GM06990 (cell line): ENCODE results near the gene COL27A1.

Source experiments
- DNase-seq: peaks from one replicate; pipeline ENCODE4 v3.0.0-alpha.2; 2011; ENCODE audit not compliant: insufficient read length; ENCODE audit errors: extremely low read depth
- H3K27me3 ChIP-seq: replicated peaks from 2 replicates; pipeline ENCODE4 v1.6.0; 2011; ENCODE audit warnings: low read length; ENCODE audit not compliant: control insufficient read depth, insufficient read depth
- H3K36me3 ChIP-seq: 2 replicates; pipeline ENCODE4 v1.5.1; 2011; ENCODE audit warnings: low read length; ENCODE audit not compliant: control insufficient read depth, insufficient read depth
- H3K4me3 ChIP-seq: replicated peaks from 2 replicates; pipeline ENCODE4 v1.5.1; 2011; ENCODE audit warnings: low read depth, mild to moderate bottlenecking, control low read depth, low read length
- CTCF ChIP-seq: IDR thresholded peaks from 2 replicates; pipeline ENCODE4 v1.5.1; 2011; ENCODE audit warnings: low read length, control low read depth, mild to moderate bottlenecking, inconsistent platforms; ENCODE audit not compliant: insufficient read depth, poor library complexity, severe bottlenecking

The COL27A1 gene

DNA sequence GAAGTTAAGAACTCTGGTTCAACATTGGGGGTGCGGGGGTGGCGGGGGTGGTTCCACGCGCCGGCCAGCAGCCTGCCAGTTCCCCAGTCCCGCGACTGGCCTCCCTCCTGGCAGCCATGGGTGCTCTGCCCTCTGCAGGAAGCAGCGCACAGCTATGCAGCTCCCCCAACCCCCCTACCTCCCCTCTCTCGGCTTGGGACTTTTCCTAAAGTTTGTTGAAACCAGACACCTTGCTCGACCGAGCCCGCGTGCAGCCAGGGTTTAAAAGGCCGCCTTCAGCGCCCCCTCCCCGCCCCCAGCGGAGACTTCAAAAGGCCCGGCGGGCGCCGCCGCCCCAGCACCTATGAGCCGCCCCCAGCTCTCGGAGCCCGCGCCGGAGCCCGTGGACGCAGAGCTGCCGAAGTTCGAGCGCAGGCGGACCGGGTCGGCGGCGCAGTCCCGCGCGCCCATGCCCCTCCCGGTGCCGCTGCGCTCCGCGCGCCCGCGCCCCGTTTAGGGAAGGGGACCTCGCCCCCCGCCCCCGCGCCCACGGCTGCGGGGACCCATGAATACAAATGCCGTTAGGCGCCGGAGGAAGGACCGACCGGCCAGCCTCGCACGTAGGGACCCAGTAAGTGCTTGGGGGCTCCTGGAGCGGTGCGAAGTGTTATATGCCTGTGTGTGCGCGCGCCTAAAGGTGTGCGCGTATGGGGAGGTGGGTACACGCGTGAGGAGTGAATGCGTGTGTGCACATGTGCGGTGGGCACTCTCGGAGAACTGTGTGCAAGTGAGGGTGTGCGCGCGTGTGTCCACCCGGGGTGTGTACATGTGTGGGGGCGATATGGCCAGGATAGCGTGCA is 1.4 kb upstream of the COL27A1 start:
- DNase-seq, result no peak
- no peak overlapping the region for H3K4me3 ChIP-seq
- peak; percentile 9 for TF ChIP-seq CTCF
- peaks cover 2% of the 10 kb centered on the region for H3K27me3 ChIP-seq
- no peaks in the 10 kb centered on the region for H3K36me3 ChIP-seq

DNA sequence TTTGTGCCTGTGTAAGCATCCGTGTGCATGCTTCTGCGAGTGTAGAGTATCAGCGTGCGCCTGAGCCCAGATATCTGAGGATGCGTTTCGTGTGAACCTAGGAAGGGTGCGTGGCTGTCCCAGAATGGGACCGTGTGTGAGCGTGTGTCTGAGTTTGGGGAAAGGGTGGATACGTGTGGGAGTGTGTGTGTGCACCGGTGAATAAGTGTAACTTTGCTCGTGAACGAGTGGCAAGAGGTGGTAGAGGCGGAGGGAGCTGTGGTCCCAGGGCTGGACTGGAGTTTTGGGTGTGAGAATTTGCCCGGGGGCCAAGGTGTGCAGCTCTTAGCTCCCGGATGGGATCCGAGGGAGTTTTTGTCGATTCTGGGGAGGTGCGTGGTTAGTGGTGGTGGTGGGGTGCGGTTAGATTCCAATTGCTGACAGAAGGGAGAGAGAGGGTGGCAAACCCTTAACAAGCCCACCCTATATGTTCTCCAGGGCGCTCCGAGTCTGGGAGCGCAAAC is 686 bp upstream of the COL27A1 start:
- no peak overlapping the region for H3K4me3 ChIP-seq
- peaks cover 2% of the 10 kb centered on the region for H3K27me3 ChIP-seq
- DNase-seq, result no peak
- TF ChIP-seq CTCF, result no peak
- H3K36me3 ChIP-seq, result no peaks in the 10 kb centered on the region

- DNase-seq, result no peak
- Histone ChIP-seq H3K27me3 (peaks cover 2% of the 10 kb centered on the region), H3K4me3 (no peak overlapping the region)
Observed at GRCh38 chr9:114155995-114156656, 789 bp downstream of the COL27A1 start.

DNA sequence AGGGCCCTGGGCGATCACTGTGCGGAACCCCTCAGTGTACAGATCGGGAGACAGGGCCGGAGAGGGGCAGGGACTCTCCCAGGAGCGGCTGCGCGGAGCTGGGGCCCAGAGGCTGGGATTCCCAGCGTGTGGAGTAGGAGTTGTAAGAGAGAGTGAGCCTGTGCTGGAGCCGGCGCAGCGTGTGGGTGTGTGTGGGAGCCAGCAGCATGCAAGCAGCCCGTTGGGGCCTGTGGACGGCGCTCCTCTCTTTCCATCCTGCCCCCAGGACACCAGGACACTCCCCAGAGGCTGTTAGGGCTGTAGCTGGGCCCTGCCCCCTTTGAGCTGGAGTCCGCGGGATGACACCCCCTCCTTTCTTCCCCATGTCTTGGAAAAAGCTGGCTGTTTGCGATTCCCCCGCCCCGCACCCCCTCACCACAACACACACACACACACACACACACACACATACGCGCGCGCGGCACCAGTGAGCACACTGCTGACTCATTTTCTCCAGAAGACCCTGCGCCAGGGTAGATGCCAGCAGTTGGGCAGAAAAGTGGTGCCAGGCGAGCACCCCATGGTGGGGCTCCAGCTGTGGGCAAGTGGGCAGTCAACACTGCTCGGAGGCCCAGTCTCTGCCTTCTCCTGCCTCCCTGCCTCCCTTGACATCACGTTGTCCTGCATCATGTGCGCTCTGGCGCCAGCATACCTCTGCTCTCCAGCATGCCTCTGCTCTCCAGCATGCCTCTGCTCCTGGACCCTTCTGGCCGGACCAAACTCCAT is 1.5 kb downstream of the COL27A1 start:
- DNase-seq, result no peak
- TF ChIP-seq CTCF, result no peak
- H3K4me3 ChIP-seq, result no peak overlapping the region

More at GRCh38 chr9:114155995-114156656, 789 bp downstream of the COL27A1 start:
- no peaks in the 10 kb centered on the region for H3K36me3 ChIP-seq
- no peak for TF ChIP-seq CTCF

DNA sequence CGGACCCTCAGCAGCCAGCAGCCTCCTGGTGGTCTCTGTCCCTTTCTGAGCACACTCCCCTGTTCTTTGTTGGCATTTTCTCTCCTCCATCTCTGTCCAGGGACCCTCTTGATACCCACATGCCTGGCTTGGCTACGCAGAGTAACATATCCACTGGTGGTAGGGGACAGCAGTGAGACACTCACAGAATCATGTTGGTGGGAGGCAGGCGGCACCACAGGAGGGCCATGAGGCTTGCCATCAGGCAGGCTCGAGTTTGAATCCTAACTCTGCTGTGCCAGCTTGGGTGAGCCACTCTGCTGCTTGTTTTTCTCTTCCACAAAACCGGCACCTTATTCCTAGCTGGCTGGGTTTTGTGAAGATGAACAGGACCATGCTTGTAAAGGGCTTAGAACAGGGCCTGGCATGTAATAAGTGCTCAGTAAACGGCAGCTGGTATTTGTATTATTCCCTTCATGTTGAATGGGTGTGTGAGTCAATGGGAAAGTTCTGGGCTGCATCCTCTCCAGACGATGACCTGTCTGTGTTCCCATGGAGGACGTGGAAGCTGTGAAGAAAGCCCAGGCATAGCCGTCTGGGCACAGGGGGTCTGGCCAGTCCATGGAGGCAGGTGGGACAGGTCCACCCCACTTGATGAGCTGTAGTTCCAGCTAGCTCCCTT is 2.3 kb downstream of the COL27A1 start:
- no peak for DNase-seq
- no peak for TF ChIP-seq CTCF
- H3K4me3 ChIP-seq, result no peak overlapping the region
- no peaks in the 10 kb centered on the region for H3K36me3 ChIP-seq
- H3K27me3 ChIP-seq, result no peaks in the 10 kb centered on the region; the same call in none of the 2 replicates

More for the DNA sequence above, 1.5 kb downstream of the COL27A1 start:
- H3K36me3 ChIP-seq, result no peaks in the 10 kb centered on the region
- peaks cover 2% of the 10 kb centered on the region for H3K27me3 ChIP-seq
